NCI-H2227 (cell line): ENCODE data around the gene ASCC2.
"Not testable (repeated sequence)": the region's sequence is repeated elsewhere in the genome, so short reads cannot be mapped to it uniquely, and the experiment has no call there.

Experiments used
- DNase-seq: peaks from one replicate; lab custom pipeline; 2025; ENCODE audit not compliant: unreplicated experiment; lab: John Stamatoyannopoulos, UW

ASCC2 gene

GRCh38 chr22:29855611-29856181 is 17.6 kb upstream of the ASCC2 start:
- no peak for DNase-seq

GRCh38 chr22:29854432-29854831 is 16.4 kb upstream of the ASCC2 start:
- no peak for DNase-seq

GRCh38 chr22:29848111-29848510 is 10.0 kb upstream of the ASCC2 start:
- no peak for DNase-seq

GRCh38 chr22:29846290-29846689 is 8.2 kb upstream of the ASCC2 start:
- no peak for DNase-seq

GRCh38 chr22:29842740-29843139 is 4.7 kb upstream of the ASCC2 start:
- DNase-seq: no peak

- DNase-seq: no peak
These were observed 4.1 kb upstream of the ASCC2 start for GRCh38 chr22:29842172-29842571.

- DNase-seq: no peak
These were observed 2.4 kb upstream of the ASCC2 start for GRCh38 chr22:29840498-29840897.

- DNase-seq: no peak
These were observed 965 bp upstream of the ASCC2 start for GRCh38 chr22:29839039-29839438.

GRCh38 chr22:29838599-29838956 is 504 bp upstream of the ASCC2 start:
- DNase-seq: no peak

- not testable (repeated sequence) for DNase-seq
These were observed 1.2 kb downstream of the ASCC2 start for GRCh38 chr22:29836791-29837370.

- DNase-seq: no peak
These were observed 4.0 kb downstream of the ASCC2 start for GRCh38 chr22:29834046-29834445.

GRCh38 chr22:29833392-29833965 is 4.6 kb downstream of the ASCC2 start:
- no peak for DNase-seq

GRCh38 chr22:29831958-29832357 is 6.1 kb downstream of the ASCC2 start:
- no peak for DNase-seq

- no peak for DNase-seq
These were observed 6.7 kb downstream of the ASCC2 start for GRCh38 chr22:29831186-29831921.

- no peak for DNase-seq
These were observed 7.5 kb downstream of the ASCC2 start for GRCh38 chr22:29830585-29830984.

GRCh38 chr22:29827726-29828125 is 10.3 kb downstream of the ASCC2 start:
- DNase-seq: peak; percentile 42

- no peak for DNase-seq
These were observed 11.0 kb downstream of the ASCC2 start for GRCh38 chr22:29827091-29827490.

GRCh38 chr22:29825578-29825977 is 12.5 kb downstream of the ASCC2 start:
- DNase-seq: no peak

- DNase-seq: no peak
These were observed 13.4 kb downstream of the ASCC2 start for GRCh38 chr22:29824677-29825076.

GRCh38 chr22:29821291-29822016 is 16.6 kb downstream of the ASCC2 start:
- peak; percentile 66 for DNase-seq

GRCh38 chr22:29820961-29821290 is 17.1 kb downstream of the ASCC2 start:
- no peak for DNase-seq

- no peak for DNase-seq
These were observed 18.6 kb downstream of the ASCC2 start for GRCh38 chr22:29819501-29819900.
